GM18520 (cell line): Measurements from ENCODE around the gene SRCAP.
"Not testable (repeated sequence)": the region's sequence is repeated elsewhere in the genome, so short reads cannot be mapped to it uniquely, and the experiment has no call there.

ENCODE experiments used
- ATAC-seq: cut with Tn5 transposase; IDR thresholded peaks from one replicate; pipeline ENCODE4 v1.9.1; 2021; ENCODE audit not compliant: unreplicated experiment

SRCAP gene

GRCh38 chr16:30697264-30698138 lies 1.5 kb upstream of the SRCAP start:
- ATAC-seq, result peak; percentile 87

GRCh38 chr16:30698139-30698815 lies 694 bp upstream of the SRCAP start:
- ATAC-seq, result peak; percentile 49

GRCh38 chr16:30699615-30700099 lies 686 bp downstream of the SRCAP start:
- no peak for ATAC-seq

- no peak for ATAC-seq
These were observed 1.5 kb downstream of the SRCAP start for GRCh38 chr16:30700491-30700890.

GRCh38 chr16:30700971-30701370 lies 2.0 kb downstream of the SRCAP start:
- no peak for ATAC-seq

GRCh38 chr16:30703071-30703470 lies 4.1 kb downstream of the SRCAP start:
- ATAC-seq, result not testable (repeated sequence)

GRCh38 chr16:30703971-30704370 lies 5.0 kb downstream of the SRCAP start:
- ATAC-seq, result no peak

GRCh38 chr16:30706046-30706445 lies 7.1 kb downstream of the SRCAP start:
- no peak for ATAC-seq

- ATAC-seq, result no peak
These were observed 12.0 kb downstream of the SRCAP start for GRCh38 chr16:30710971-30711370.

- no peak for ATAC-seq
These were observed 12.7 kb downstream of the SRCAP start for GRCh38 chr16:30711712-30712111.

- no peak for ATAC-seq
These were observed 16.9 kb downstream of the SRCAP start for GRCh38 chr16:30715750-30716445.

GRCh38 chr16:30720086-30720485 lies 21.1 kb downstream of the SRCAP start:
- ATAC-seq, result no peak

GRCh38 chr16:30720694-30721093 lies 21.7 kb downstream of the SRCAP start:
- ATAC-seq, result no peak

GRCh38 chr16:30721167-30721566 lies 22.2 kb downstream of the SRCAP start:
- ATAC-seq, result no peak

- ATAC-seq, result no peak
These were observed 22.6 kb downstream of the SRCAP start for GRCh38 chr16:30721606-30722005.

- no peak for ATAC-seq
These were observed 23.5 kb downstream of the SRCAP start for GRCh38 chr16:30722443-30722842.

GRCh38 chr16:30722916-30723315 lies 23.9 kb downstream of the SRCAP start:
- no peak for ATAC-seq

GRCh38 chr16:30723725-30724355 lies 24.9 kb downstream of the SRCAP start:
- ATAC-seq, result no peak

GRCh38 chr16:30724641-30725417 lies 25.9 kb downstream of the SRCAP start:
- ATAC-seq, result no peak

- no peak for ATAC-seq
These were observed 26.4 kb downstream of the SRCAP start for GRCh38 chr16:30725418-30725792.
